HG02759 (cell line): Measurements from ENCODE around the gene FAM78A.
A peak's percentile ranks its signal among the peaks of the same experiment; 100 is the strongest.

ENCODE experiments used
- ATAC-seq: cut with Tn5 transposase; IDR thresholded peaks from one replicate; pipeline ENCODE4 v1.9.1; 2021; ENCODE audit warnings: mild to moderate bottlenecking, moderate library complexity; ENCODE audit not compliant: unreplicated experiment

The FAM78A gene, protein sequence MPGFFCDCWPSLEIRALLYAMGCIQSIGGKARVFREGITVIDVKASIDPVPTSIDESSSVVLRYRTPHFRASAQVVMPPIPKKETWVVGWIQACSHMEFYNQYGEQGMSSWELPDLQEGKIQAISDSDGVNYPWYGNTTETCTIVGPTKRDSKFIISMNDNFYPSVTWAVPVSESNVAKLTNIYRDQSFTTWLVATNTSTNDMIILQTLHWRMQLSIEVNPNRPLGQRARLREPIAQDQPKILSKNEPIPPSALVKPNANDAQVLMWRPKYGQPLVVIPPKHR

DNA sequence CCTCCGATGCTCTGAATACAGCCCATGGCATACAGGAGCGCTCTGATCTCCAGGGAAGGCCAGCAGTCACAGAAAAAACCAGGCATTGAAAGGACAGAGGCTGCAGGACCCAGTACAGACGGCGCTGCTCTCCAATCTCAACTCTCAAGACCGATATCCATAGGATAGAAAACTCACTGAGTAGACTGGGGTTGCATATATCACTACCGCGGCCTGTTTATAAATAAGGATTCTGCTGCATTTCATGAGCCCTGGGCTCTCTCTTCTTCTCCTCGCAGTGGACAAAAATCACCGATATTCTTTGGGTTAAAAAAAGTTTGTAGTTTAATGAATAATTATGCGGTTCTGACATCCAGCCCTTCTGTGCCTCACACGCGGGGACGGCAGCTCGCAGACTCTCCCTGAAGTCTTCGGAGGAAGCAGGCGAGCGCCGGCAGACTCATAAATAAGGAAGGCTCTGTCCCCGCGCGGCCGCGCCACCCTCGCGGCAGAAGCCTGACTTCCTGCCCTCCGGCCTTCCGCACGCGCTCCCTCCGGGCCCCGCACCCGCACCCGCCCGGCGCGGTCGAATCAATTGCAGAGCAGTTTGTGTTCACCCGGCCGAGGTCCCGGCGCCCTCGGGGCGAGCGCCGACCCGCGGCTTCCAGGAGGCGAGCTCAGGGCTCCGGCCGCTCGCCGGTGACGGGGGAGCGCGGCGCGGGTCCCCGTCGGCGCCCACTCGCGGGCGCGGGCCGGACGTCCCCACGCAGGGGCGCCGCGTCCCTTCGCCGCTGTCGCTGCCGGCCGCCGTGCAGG, at the start of gene FAM78A:
Gene FAM78A, minus strand, starts transcription at position 417 of the 795 bp plus-strand sequence. Its CDS starts 331 bp downstream, at position 86.
- ATAC-seq, result peak; percentile 9

DNA sequence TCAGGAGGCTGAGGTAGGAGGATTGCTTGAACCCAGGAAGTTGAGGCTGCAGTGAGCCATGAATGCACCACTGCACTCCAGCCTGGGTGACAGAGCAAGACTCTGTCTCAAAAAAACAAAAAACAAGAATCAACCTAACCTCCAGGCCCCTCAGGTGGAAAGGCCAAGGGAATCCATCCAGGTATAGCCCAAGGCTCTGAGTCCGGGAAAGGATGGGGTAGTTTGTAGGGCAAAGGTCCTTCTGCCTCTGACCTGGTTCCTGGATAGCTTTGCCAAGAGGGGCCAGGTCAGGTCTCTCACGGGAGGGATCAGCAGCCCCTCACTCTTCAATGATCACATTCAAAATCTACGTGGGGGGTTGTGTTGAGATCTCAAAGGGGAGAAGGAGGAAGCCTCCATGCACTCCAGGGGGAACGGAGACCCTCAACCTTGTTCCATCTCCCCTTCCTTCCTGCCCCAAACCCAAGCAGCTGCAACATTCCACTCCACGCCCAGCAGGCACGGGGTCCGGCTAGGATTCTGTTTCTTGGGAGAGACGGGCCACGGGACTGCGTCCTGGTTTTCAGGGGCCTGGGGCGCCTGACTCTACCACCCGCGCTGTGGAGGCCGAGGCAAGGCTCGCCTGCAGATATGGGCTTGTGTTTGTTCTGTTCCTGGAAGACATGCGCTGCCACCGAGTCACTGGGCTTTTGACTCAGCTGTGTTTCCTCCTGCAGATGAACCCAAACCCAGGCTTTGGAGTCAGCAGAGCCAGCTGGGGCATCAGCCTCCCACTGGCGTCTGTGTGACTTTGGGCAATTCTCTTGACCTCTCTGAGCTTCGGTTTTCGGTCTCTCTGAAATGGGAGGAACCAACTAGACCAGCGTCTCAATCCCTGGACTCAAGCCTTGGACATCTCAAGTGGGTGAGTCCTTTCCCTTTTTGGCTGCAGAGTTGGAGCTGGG, 48.7 kb upstream of the FAM78A start:
- ATAC-seq, result no peak

DNA sequence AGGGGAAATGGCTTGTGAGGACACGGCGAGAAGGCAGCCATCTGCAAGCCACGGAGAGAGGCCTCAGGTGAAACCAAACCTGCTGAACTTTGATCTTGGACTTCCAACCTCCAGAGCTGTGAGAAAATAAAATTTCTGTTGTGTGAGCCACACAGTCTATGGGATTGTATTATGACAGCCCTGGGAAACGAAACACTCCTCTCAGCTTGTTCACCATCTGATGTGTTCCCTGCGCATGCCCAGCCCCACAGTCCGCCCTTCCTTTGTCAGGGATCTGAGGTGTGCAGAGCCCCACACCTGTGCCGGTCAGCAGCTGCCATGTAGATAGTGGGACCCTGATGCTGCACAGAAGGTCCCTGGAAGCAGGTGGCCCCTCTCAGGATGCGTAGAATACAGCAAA, 47.3 kb upstream of the FAM78A start:
- no peak for ATAC-seq

DNA sequence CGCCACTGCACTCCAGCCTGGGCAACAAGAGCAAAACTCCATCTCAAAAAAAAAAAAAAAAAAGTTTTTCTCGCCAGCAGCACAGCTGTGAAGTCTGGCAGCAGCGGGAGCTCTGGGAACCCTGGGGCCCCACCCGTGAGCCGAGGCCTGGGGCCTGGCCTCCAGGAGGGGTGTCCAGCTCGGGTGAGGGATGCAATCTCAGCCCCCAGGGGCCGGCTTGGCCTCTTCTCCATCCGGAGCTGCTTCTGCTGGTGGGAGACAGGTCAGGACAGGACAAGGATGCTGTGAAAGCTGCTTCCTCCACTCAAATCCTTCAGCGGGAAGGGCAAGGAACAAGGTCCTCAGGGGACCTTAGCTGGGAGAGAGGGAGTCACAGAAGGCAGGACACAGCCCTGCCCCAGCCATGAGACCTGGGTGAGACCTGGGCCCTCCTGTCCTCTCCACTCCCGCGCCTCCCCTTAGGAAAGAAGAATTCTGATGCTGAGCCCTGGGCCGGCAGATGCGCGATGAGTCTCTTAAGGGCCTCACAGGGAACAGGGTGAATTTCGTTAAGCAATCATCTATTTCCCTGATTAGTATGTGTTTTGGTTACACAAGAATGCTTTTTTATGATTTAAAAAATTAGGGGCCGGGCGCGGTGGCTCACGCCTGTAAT, 43.8 kb upstream of the FAM78A start:
- ATAC-seq, result no peak

DNA sequence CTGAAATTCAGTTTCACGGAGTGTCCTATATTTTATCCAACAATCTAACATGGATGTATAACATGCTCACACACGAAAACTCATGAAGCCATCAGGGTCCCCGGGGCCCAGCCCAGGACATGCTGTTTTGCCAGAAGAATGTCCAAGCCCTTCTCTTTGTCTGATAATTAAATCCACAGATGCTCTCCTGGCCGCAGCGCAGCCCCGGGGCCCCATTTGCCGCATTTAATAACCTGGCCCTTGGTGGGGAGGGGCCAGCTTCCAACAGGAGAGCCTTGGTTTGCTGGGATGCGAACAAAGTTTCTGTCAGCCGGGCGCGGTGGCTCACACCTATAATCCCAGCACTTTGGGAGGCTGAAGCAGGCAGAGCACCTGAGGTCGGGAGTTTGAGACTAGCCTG, 43.2 kb upstream of the FAM78A start:
- ATAC-seq, result no peak

DNA sequence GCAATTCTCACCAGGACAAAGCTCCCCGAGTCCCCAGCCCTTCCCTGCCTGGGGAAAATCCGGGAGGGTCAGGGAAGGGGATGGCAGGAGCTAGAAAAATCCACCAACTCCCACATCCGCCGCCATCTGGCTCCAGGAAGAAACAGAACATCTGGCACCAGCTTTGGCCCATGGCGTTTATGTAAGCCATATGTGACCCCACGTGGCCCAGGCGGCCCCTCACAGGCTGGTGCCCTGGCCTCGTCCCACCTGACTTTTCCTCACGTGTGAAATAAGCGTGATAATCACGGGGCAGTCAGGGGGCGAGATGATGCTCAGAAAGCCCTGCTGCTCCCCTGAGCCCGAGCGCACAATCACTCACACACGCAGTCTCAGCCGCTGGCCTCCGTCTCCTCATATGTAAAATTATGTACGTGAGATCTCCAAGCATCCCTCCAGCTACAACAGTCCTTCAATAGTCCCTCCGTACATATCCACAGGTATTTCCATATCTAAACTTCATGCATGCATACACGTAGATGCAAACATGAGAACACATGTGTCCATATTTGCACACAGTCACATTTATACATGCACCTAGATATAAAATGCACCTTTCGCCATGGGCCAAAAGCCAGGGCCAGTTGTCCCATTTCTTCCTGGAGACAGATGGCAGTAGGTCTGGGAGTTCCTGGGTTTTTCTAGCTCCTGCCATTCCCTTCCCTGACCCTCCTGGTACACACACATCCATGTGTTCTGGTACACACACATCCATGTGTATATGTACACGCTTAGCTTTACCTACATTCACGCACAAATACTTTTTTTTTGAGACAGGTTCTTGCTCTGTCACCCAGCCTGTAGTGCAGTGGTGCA, 42.1 kb upstream of the FAM78A start:
- ATAC-seq, result no peak

DNA sequence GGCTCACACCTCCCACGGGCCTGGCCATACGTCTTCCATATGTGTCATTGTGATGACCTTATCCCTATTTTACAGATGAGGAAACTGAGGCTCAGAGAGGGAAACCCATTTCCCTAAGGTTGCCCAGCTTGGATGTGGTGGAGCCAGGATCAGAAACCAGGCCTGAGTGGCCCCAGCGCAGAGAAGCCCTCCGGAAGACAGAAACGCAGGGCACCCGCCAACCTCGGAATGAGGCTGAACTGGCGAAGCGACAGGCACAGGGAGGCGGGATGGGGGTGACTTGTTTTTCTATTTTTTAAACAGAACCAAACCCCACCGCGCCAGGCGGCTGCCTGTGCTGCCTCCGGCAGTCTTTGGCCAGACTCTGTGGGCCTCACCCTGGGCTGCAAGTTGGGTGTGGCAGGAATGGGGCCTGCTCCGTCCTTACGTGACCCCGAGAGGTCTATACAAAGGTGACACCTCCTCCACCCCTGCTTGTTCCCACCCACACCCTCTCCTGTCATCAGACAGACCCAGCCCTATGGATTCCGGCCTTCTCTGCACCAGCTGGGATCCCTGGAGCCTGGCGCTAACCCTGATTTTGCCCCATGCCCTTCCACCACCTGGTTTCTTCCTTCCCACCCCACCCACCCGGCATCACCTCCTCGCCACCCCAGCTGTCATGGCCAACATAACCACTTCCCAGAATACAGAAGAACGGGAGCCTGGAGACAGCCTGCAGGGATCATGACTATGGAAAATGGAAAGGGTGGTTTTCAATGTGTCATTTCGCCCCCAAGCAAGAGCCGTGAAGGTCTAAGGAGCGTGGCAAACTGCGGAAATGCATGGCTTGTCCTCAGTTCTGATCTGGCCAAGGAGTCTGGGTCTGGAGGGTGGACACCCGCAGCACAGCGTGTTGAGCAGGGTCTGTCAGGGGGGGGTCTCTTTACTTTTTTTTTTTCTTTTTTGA, 36.8 kb upstream of the FAM78A start:
- no peak for ATAC-seq

DNA sequence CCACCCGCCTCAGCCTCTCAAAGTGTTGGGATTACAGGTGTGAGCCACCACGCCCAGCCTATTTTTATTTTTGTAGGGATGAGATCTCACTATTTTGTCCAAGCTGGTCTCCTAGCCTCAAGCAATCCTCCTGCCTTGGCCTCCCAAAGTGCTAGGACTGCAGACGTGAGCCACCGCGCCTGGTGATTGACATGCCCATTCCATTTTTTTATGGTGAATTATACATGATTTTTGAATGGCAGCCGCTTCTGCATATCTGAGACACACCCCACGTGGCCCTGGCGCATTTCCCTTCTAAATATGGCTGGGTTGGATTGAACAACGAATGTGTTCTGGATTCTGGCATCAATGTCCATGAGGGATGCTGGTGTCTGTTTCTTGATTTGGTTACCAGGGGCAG, 35.9 kb upstream of the FAM78A start:
- no peak for ATAC-seq

DNA sequence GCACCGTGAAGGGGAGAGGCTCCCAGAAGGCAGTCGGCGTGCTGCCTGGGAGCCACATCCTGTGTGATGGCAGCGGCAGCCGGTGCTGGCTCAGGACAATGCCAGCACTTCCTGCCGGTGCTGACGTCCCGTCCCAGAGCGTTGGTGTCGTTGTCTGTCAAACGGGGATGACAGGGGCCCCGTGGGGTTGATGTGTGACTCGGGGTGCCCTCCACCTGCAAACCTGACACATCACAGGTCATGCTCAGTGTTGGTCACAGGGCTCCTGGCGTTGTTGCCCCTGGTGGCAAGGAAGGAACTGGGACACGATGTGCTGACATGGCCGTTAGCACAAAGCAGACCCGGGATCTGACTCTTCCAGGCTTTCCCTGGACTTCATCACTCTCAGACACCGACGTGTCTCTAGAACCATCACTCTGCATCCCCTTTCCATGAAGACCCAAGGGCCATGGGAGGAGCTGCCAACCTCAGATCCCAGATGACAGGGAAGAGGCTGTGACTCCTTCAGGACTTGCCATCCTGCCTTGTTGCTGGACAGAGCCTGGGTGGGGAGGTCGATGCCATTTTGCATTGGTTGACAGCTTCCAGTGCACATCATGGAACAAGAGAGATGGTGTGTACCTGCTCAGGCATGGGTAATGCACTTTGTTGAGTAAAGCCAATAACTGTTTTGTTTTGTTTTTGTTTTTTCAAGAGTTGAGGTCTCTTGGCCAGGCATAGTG, 34.7 kb upstream of the FAM78A start:
- ATAC-seq, result no peak

DNA sequence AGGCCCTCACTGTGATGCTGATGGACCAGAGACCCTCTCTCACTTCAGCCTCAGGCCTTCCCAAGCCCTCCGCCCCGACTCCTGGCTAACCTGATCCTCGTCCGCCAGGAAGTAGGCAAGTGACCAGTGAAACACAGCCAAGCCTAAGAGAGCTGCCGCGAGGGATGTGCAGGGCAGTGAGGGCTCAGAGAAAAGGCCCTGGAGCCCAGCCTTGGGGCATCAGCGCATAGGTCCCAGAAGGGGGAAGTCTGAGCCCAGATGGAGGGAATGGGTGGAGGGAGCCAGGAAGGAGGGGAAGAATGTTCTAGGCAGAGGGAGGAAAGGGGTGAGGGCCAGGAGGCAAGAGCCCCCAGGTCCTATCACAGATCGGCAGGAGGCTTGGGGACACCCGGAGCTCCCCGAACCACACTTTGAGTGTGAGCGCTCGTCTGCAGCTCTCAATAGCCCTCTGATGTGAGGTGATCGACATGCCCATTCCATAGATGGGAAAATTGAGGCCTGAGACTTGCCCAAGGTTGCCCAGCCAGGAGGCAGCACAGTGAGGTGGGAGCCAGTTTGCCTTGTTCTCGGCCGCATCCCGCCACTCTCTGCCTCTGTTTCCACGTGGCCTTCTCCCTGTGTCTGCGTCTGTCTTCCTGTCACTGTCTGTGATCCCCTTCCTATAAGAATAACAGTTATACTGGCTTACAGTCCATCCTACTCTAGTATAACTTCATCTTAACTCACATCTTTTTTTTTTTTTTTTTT, 33.4 kb upstream of the FAM78A start:
- no peak for ATAC-seq

DNA sequence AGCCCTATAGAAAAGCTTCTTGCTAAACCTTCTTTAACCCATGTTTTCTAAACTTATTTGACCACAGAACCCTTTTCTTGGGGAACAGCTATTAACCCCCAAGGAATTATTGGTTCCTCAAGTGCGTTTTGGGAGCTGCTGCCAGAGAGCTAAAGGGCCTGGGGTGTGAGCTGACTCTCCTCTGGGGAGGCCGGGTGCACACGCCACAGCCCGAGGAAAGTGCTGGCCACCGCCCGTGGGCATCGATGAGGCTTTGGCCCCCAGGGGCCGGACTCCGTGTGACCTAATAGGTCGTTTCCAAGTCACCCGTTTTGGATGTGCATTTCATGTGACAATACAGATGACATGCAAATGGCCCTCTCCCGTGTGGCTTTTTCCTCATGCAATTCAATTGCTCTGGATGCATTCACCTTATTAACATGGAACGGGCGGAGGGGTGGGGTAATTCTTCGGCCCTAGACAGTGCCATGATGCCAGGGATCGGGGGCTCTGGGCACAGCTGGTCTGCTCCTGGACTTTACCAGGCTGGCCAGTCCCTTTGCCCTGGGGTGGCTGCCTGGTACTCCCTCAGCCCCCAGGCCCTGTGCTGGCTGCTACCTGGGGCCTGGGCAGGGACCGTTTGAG, 32.7 kb upstream of the FAM78A start:
- no peak for ATAC-seq

DNA sequence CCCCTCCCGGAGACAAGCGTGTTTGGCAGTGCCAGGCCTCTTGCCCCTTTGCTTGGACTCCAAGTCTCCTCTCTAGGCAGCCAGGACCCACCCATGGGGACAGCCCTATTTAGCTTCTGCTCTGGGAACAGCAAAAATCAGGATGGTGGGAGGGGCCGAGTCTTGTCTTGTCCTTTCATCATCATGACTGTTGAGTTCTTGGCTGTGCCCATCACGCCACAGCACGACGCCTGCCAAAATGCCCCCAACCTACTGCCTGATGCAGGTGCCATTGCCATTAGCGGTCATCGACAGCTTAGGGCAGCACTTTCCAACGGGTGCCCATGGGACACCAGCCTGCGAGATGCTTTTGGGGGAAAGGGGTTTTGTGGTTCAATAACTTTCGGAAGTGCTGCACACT, 32.1 kb upstream of the FAM78A start:
- ATAC-seq, result no peak

DNA sequence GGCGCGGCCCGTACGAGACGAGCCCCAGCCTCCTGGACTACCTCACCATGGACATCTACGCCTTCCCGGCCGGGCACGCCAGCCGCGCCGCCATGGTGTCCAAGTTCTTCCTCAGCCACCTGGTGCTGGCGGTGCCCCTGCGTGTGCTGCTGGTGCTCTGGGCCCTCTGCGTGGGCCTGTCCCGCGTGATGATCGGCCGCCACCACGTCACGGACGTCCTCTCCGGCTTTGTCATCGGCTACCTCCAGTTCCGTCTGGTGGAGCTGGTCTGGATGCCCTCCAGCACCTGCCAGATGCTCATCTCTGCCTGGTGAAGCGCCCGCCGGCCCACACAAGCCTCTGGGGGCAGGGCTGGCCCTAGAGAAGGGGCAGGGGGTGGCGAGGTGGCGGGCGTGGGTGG, 31.7 kb upstream of the FAM78A start:
- no peak for ATAC-seq

DNA sequence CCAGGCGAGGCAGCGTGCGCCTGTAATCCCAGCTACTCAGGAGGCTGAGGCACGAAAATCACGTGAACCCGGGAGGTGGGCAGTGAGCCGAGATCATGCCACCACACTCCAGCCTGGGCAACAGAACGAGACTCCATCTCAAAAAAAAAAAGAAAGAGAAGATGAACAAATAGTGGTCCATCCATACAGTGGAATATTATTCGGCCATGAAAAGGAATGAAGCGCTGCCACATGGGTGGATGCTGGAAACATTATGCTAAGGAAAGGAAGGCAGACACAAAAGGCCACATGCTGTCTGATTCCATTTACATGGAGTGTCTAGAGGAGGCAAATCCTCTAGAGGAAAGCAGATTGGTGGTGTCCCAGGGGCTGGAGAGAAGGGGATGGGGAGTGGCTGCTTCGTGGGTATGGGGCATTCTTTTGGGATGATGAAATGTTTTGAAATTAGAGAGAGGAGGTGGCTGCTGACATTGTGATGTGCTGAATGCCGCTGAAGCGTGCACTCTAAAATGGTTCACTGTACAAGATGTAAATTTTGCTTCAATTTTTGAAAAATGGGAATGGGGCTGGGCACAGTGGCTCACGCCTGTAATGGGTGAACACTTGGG, 30.2 kb upstream of the FAM78A start:
- ATAC-seq, result no peak

DNA sequence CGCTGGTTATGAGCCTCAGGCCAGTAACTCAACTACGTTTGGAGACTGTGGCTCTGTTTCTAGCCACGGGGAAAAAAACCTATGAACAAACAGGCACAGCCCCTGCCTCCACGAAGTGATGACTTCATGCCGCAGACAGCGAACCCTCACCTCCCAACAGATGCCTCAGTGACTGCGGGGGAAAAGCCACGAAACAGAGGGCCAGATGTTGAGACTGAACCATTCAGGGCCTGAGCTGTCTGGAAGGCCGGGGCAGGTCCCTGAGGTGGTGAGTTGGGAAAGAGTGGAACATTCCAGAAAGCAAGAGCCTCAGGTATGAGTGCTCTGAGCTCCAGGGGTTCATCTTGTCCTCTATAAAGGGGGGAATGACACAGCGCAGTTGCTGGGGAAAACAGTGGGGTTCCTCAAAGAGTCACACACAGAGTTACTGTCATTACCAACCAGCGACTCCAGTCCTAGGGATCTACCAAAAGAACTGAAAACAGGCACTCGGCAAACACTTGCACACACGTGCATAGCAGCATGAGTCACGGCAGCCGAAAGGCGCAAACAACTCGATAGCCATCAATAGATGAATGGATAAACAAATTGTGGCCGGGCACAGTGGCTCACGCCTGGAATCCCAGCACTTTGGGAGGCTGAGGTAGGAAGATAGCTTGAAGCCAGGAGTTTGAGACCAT, 28.5 kb upstream of the FAM78A start:
- ATAC-seq, result no peak
